GM23338 (cell line): ENCODE results near the gene SMG9. TPM values are rescaled to one million over a fixed set of nuclear protein-coding genes. Genes with fewer than 3 reads are reported as not detected.

ENCODE experiments used
- ATAC-seq: fragments of 200-7000 bp; cut with Tn5 transposase; 3 replicates; pipeline ENCODE4 v1.9.1; 2020
- DNase-seq: peaks from one replicate; pipeline ENCODE4 v3.0.0-alpha.2; 2015; ENCODE audit warnings: low spot score
- H2AFZ ChIP-seq: fragments of 200-600 bp; sonication (generic); 2 replicates; pipeline ENCODE4 v1.8.0; 2016; ENCODE audit warnings: antibody characterized with exemption, mild to moderate bottlenecking, moderate library complexity
- H3F3A ChIP-seq: fragments of 200-600 bp; sonication (generic); replicated peaks from 2 replicates; pipeline ENCODE4 v1.8.0; 2017; ENCODE audit warnings: antibody characterized with exemption, mixed run types, low read depth
- H3K27ac ChIP-seq: fragments of 200-600 bp; sonication (generic); 2 replicates; pipeline ENCODE4 v1.6.1; 2016; ENCODE audit warnings: low read depth
- H3K27me3 ChIP-seq: fragments of 200-600 bp; sonication (generic); 2 replicates; pipeline ENCODE4 v1.8.0; 2016; ENCODE audit warnings: mild to moderate bottlenecking, mixed run types, moderate library complexity; ENCODE audit not compliant: insufficient read depth
- H3K36me3 ChIP-seq: fragments of 200-600 bp; sonication (generic); 2 replicates; pipeline ENCODE4 v1.8.0; 2016; ENCODE audit warnings: mild to moderate bottlenecking; ENCODE audit not compliant: insufficient read depth
- H3K4me1 ChIP-seq: fragments of 200-600 bp; sonication (generic); 2 replicates; pipeline ENCODE4 v1.8.0; 2016; ENCODE audit warnings: mild to moderate bottlenecking, moderate library complexity; ENCODE audit not compliant: insufficient read depth
- H3K4me2 ChIP-seq: fragments of 200-600 bp; sonication (generic); 2 replicates; pipeline ENCODE4 v1.7.1; 2017; ENCODE audit warnings: mixed run types
- H3K4me3 ChIP-seq: fragments of 200-600 bp; sonication (generic); 2 replicates; pipeline ENCODE4 v1.6.1; 2016; ENCODE audit warnings: mixed run types
- H3K79me2 ChIP-seq: fragments of 200-600 bp; sonication (generic); replicated peaks from 2 replicates; pipeline ENCODE4 v1.8.0; 2017; ENCODE audit warnings: mild to moderate bottlenecking; ENCODE audit not compliant: insufficient read depth
- H3K9me2 ChIP-seq: fragments of 200-600 bp; sonication (generic); 2 replicates; pipeline ENCODE4 v1.8.0; 2017; ENCODE audit not compliant: insufficient read depth
- H4K20me1 ChIP-seq: fragments of 200-600 bp; sonication (generic); replicated peaks from 2 replicates; pipeline ENCODE4 v1.8.0; 2017; ENCODE audit warnings: mild to moderate bottlenecking; ENCODE audit not compliant: insufficient read depth
- H3K27ac Mint-ChIP-seq: 2 replicates; pipeline ENCODE4 v1.8.0; 2020; ENCODE audit warnings: inconsistent platforms, mild to moderate bottlenecking, moderate library complexity, mixed read lengths
- H3K27me3 Mint-ChIP-seq: 3 replicates; pipeline ENCODE4 v1.8.0; 2022; ENCODE audit warnings: low read depth, mild to moderate bottlenecking, moderate library complexity, mixed read lengths, inconsistent platforms; ENCODE audit not compliant: insufficient read depth, poor library complexity
- H3K36me3 Mint-ChIP-seq: 3 replicates; pipeline ENCODE4 v1.8.0; 2021; ENCODE audit warnings: low read depth, mild to moderate bottlenecking, inconsistent platforms, moderate library complexity, mixed read lengths
- H3K4me1 Mint-ChIP-seq: 3 replicates; pipeline ENCODE4 v1.8.0; 2020; ENCODE audit warnings: mild to moderate bottlenecking, inconsistent platforms, mixed read lengths
- H3K4me3 Mint-ChIP-seq: 3 replicates; pipeline ENCODE4 v1.8.0; 2021; ENCODE audit warnings: moderate library complexity, mild to moderate bottlenecking, inconsistent platforms, mixed read lengths
- H3K9me3 Mint-ChIP-seq: 3 replicates; pipeline ENCODE4 v1.8.0; 2020; ENCODE audit warnings: moderate library complexity, mild to moderate bottlenecking, inconsistent platforms, mixed read lengths
- CTCF ChIP-seq, 2 experiments: fragments of 200-600 bp in 1 of 2; sonication (generic) in 1 of 2; conservative IDR thresholded peaks; 2 replicates each; pipeline versions ENCODE4 v1.5.1 to v1.6.1; 2016 to 2017; ENCODE audit warnings: antibody characterized with exemption in 2 of 2, low read depth in 2 of 2, mild to moderate bottlenecking in 2 of 2, moderate library complexity in 1 of 2
- EZH2 ChIP-seq: fragments of 200-600 bp; sonication (generic); IDR thresholded peaks from one replicate; pipeline ENCODE4 v1.8.0; 2017; ENCODE audit warnings: antibody characterized with exemption, mild to moderate bottlenecking, low read depth; ENCODE audit not compliant: unreplicated experiment
- EZH2phosphoT487 ChIP-seq: fragments of 200-600 bp; sonication (generic); IDR thresholded peaks from one replicate; pipeline ENCODE4 v1.8.1; 2018; ENCODE audit warnings: antibody characterized with exemption; ENCODE audit not compliant: unreplicated experiment
- JUNB ChIP-seq: IDR thresholded peaks from one replicate; pipeline ENCODE4 v1.6.1; 2016; ENCODE audit warnings: antibody characterized with exemption; ENCODE audit not compliant: unreplicated experiment
- NANOG ChIP-seq: IDR thresholded peaks from 2 replicates; pipeline ENCODE4 v1.6.1; 2016; ENCODE audit warnings: antibody characterized with exemption, borderline replicate concordance
- POLR2AphosphoS5 ChIP-seq: IDR thresholded peaks from 2 replicates; pipeline ENCODE4 v1.6.1; 2016; ENCODE audit warnings: antibody characterized with exemption, low read depth
- REST ChIP-seq: IDR thresholded peaks from one replicate; pipeline ENCODE4 v1.6.1; 2018; ENCODE audit warnings: antibody characterized with exemption; ENCODE audit not compliant: unreplicated experiment
- ZNF331 ChIP-seq: fragments of 250-450 bp; sonication (Bioruptor Pico); IDR thresholded peaks from 2 replicates; pipeline ENCODE4 v1.5.0; 2020; ENCODE audit warnings: low read depth, mild to moderate bottlenecking, moderate library complexity
- polyA plus RNA-seq: library from polyadenylated mRNA; unstranded; fragments of >200 nt; fragmentation: Nextera tagmentation; extraction: Ambion mirVana; gene quantifications from 2 replicates; pipeline ENCODE4 v1.2.1, GENCODE V29; 2016
- total RNA-seq: library from RNA; depleted of rRNA; stranded (reverse); fragments of >200 nt; shearing (Covaris generic); gene quantifications from 2 replicates; pipeline ENCODE4 v1.2.3, GENCODE V29; 2014
- TF ChIP-seq, protein P1 (sequence below): fragments of 250-450 bp; sonication (Bioruptor Pico); IDR thresholded peaks from 2 replicates; pipeline ENCODE4 v1.5.0; 2020; ENCODE audit warnings: mild to moderate bottlenecking, moderate library complexity
- TF ChIP-seq, protein P2 (sequence below): IDR thresholded peaks from 2 replicates; pipeline ENCODE4 v1.6.1; 2016; ENCODE audit warnings: antibody characterized with exemption

SMG9 gene
- total and polyA plus RNA-seq, 2 experiments from 2014 or later = 13.2 to 14.0 TPM

DNA sequence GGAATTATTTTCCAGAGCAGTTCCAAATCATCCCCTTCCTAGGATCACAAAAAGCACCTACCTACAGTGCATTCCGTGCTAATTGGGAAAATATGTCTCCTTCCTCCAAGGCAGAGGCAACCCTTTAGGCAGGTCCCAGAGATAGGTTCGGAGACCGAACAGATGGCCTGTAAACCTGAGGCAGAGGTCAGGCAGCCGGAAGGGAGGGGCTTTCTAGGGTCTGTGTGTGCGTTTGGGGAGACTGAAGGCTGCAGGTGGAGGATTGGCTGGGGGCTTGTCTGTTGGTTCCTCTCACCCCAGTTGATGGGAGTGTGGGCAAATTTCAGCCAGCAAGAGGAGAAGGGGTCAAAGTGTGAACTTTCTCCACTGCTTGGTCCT lies 19.0 kb upstream of the SMG9 start:
- DNase-seq (peak; percentile 63), ATAC-seq (peak; percentile 66)
- no peaks in the 10 kb centered on the region for H3K79me2 ChIP-seq
- H3K36me3 ChIP-seq = no peaks in the 10 kb centered on the region
- peaks cover 44% of the 10 kb centered on the region for H3K27me3 ChIP-seq
- H3K4me2 ChIP-seq = peak overlapping the region; percentile 93
- Mint-ChIP-seq H3K27ac (no peak overlapping the region), H3K4me1 (peaks cover 35% of the 10 kb centered on the region), H3K27me3 (peaks cover 52% of the 10 kb centered on the region), H3K9me3 (no peaks in the 10 kb centered on the region; the same call in 2 of the 3 replicates), H3K4me3 (peak overlapping the region; percentile 72), H3K36me3 (no peaks in the 10 kb centered on the region)
- H3K9me2 ChIP-seq = no peaks in the 10 kb centered on the region
- H2AFZ ChIP-seq = peak overlapping the region; percentile 99
- H3K27ac ChIP-seq = no peak overlapping the region
- H3K4me3 ChIP-seq = peak overlapping the region; percentile 82
- peaks cover 30% of the 10 kb centered on the region for H3K4me1 ChIP-seq
- TF ChIP-seq JUNB (no peak), EZH2phosphoT487 (no peak), EZH2 (peak; percentile 19)
- TF ChIP-seq, protein P1, sequence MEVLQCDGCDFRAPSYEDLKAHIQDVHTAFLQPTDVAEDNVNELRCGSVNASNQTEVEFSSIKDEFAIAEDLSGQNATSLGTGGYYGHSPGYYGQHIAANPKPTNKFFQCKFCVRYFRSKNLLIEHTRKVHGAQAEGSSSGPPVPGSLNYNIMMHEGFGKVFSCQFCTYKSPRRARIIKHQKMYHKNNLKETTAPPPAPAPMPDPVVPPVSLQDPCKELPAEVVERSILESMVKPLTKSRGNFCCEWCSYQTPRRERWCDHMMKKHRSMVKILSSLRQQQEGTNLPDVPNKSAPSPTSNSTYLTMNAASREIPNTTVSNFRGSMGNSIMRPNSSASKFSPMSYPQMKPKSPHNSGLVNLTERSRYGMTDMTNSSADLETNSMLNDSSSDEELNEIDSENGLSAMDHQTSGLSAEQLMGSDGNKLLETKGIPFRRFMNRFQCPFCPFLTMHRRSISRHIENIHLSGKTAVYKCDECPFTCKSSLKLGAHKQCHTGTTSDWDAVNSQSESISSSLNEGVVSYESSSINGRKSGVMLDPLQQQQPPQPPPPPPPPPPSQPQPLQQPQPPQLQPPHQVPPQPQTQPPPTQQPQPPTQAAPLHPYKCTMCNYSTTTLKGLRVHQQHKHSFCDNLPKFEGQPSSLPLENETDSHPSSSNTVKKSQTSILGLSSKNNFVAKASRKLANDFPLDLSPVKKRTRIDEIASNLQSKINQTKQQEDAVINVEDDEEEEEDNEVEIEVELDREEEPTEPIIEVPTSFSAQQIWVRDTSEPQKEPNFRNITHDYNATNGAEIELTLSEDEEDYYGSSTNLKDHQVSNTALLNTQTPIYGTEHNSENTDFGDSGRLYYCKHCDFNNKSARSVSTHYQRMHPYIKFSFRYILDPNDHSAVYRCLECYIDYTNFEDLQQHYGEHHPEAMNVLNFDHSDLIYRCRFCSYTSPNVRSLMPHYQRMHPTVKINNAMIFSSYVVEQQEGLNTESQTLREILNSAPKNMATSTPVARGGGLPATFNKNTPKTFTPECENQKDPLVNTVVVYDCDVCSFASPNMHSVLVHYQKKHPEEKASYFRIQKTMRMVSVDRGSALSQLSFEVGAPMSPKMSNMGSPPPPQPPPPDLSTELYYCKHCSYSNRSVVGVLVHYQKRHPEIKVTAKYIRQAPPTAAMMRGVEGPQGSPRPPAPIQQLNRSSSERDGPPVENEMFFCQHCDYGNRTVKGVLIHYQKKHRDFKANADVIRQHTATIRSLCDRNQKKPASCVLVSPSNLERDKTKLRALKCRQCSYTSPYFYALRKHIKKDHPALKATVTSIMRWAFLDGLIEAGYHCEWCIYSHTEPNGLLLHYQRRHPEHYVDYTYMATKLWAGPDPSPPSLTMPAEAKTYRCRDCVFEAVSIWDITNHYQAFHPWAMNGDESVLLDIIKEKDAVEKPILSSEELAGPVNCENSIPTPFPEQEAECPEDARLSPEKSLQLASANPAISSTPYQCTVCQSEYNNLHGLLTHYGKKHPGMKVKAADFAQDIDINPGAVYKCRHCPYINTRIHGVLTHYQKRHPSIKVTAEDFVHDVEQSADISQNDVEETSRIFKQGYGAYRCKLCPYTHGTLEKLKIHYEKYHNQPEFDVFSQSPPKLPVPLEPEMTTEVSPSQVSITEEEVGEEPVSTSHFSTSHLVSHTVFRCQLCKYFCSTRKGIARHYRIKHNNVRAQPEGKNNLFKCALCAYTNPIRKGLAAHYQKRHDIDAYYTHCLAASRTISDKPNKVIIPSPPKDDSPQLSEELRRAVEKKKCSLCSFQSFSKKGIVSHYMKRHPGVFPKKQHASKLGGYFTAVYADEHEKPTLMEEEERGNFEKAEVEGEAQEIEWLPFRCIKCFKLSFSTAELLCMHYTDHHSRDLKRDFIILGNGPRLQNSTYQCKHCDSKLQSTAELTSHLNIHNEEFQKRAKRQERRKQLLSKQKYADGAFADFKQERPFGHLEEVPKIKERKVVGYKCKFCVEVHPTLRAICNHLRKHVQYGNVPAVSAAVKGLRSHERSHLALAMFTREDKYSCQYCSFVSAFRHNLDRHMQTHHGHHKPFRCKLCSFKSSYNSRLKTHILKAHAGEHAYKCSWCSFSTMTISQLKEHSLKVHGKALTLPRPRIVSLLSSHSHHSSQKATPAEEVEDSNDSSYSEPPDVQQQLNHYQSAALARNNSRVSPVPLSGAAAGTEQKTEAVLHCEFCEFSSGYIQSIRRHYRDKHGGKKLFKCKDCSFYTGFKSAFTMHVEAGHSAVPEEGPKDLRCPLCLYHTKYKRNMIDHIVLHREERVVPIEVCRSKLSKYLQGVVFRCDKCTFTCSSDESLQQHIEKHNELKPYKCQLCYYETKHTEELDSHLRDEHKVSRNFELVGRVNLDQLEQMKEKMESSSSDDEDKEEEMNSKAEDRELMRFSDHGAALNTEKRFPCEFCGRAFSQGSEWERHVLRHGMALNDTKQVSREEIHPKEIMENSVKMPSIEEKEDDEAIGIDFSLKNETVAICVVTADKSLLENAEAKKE (CRISPR knock-in tag) = no peak
- no peaks in the 10 kb centered on the region for H4K20me1 ChIP-seq
- no peaks in the 10 kb centered on the region for H3F3A ChIP-seq

- no peaks in the 10 kb centered on the region for H3K36me3 Mint-ChIP-seq
- peaks cover 13% of the 10 kb centered on the region; the same call in 1 of the 2 replicates for H3K4me1 ChIP-seq
- no peaks in the 10 kb centered on the region for H3K79me2 ChIP-seq
- H3K9me3 Mint-ChIP-seq = no peaks in the 10 kb centered on the region; the same call in 2 of the 3 replicates
- no peaks in the 10 kb centered on the region for H4K20me1 ChIP-seq
- no peak overlapping the region for H2AFZ ChIP-seq
- no peak overlapping the region for H3K4me2 ChIP-seq
- no peak overlapping the region for H3K27ac ChIP-seq
- H3K36me3 ChIP-seq = no peaks in the 10 kb centered on the region
- peaks cover 23% of the 10 kb centered on the region for H3K4me1 Mint-ChIP-seq
- no peaks in the 10 kb centered on the region for H3F3A ChIP-seq
- H3K27ac Mint-ChIP-seq = no peak overlapping the region
- ATAC-seq (no peak), DNase-seq (no peak)
- peaks cover 29% of the 10 kb centered on the region for H3K27me3 ChIP-seq
- no peak overlapping the region for H3K4me3 ChIP-seq
- H3K4me3 Mint-ChIP-seq = no peak overlapping the region
- peaks cover 40% of the 10 kb centered on the region for H3K27me3 Mint-ChIP-seq
- no peaks in the 10 kb centered on the region for H3K9me2 ChIP-seq
- TF ChIP-seq, protein P2, sequence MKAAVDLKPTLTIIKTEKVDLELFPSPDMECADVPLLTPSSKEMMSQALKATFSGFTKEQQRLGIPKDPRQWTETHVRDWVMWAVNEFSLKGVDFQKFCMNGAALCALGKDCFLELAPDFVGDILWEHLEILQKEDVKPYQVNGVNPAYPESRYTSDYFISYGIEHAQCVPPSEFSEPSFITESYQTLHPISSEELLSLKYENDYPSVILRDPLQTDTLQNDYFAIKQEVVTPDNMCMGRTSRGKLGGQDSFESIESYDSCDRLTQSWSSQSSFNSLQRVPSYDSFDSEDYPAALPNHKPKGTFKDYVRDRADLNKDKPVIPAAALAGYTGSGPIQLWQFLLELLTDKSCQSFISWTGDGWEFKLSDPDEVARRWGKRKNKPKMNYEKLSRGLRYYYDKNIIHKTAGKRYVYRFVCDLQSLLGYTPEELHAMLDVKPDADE = no peak
- TF ChIP-seq JUNB (no peak), EZH2phosphoT487 (no peak), REST (no peak), ZNF331 (CRISPR knock-in tag) (no peak), NANOG (no peak), POLR2AphosphoS5 (no peak), CTCF (conservative IDR thresholded peaks at IDR 0.05; ENCODE audit: low read depth in 2 of 2) (no peak)
Measured at GRCh38 chr19:43769256-43769655, 14.5 kb upstream of the SMG9 start.
